ENCODE results near the gene NAA60. TPM values are rescaled to one million over a fixed set of nuclear protein-coding genes. Genes with fewer than 3 reads are reported as not detected.

NAA60 gene
- total and polyA plus RNA-seq, 9 donors = 8.2 to 37.8 (median 32.3) TPM

GRCh38 chr16:3508736-3509135, 65.3 kb downstream of the NAA60 start:
- Histone ChIP-seq H3K4me1 (ENCODE audit: control insufficient read depth, insufficient read depth, low read length) (no peaks in the 10 kb centered on the region), H3K36me3 (ENCODE audit: control insufficient read depth, insufficient read depth, low read length) (peaks cover 71% of the 10 kb centered on the region), H3K9me3 (replicated peaks; ENCODE audit: control insufficient read depth, low read depth, low read length) (no peaks in the 10 kb centered on the region), H3K27ac (ENCODE audit: low read length) (no peak overlapping the region), H3K4me3 (ENCODE audit: low read length) (no peak overlapping the region), H3K27me3 (ENCODE audit: control insufficient read depth, insufficient read depth, low read length) (no peaks in the 10 kb centered on the region)
- no peak for DNase-seq
- 95% methylated on average over 7 of the region's 7 CpGs for WGBS (ENCODE audit: insufficient coverage)

GRCh38 chr16:3509470-3509928, 66.0 kb downstream of the NAA60 start:
- H3K27ac ChIP-seq (ENCODE audit: low read length) = no peak overlapping the region

DNA sequence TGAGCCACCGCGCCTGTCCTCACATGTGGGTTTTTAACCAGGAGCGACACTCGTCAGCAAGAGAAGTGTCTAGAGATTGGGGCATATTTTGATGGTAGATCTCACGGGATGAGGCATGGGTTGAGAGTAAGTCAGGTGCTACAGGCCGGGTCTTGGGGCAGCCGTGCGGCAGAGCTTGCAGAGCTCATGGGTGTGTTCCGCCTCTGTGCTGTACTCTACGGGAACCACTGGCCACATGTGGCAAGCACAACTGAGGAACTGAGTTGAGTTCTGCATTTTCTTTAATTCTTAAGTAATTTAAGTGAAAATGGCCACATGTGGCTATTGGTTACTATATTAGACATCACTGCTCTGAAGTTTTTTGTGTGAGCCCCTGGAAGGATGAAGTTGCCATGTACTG, 66.9 kb downstream of the NAA60 start:
- WGBS (ENCODE audit: insufficient coverage) = 98% methylated on average over 9 of the region's 10 CpGs
- Histone ChIP-seq H3K36me3 (ENCODE audit: control insufficient read depth, insufficient read depth, low read length) (peaks cover 80% of the 10 kb centered on the region), H3K4me1 (ENCODE audit: control insufficient read depth, insufficient read depth, low read length) (no peaks in the 10 kb centered on the region), H3K9me3 (replicated peaks; ENCODE audit: control insufficient read depth, low read depth, low read length) (no peaks in the 10 kb centered on the region), H3K27me3 (ENCODE audit: control insufficient read depth, insufficient read depth, low read length) (no peaks in the 10 kb centered on the region), H3K4me3 (ENCODE audit: low read length) (no peak overlapping the region), H3K27ac (ENCODE audit: low read length) (no peak overlapping the region)
- DNase-seq = no peak

More at GRCh38 chr16:3509470-3509928, 66.0 kb downstream of the NAA60 start:
- DNase-seq = no peak
- Histone ChIP-seq H3K36me3 (ENCODE audit: control insufficient read depth, insufficient read depth, low read length) (peaks cover 79% of the 10 kb centered on the region), H3K4me3 (ENCODE audit: low read length) (no peak overlapping the region), H3K27me3 (ENCODE audit: control insufficient read depth, insufficient read depth, low read length) (no peaks in the 10 kb centered on the region), H3K9me3 (replicated peaks; ENCODE audit: control insufficient read depth, low read depth, low read length) (no peaks in the 10 kb centered on the region), H3K4me1 (ENCODE audit: control insufficient read depth, insufficient read depth, low read length) (no peaks in the 10 kb centered on the region)
- WGBS (ENCODE audit: insufficient coverage) = 83% methylated on average over 9 of the region's 13 CpGs

DNA sequence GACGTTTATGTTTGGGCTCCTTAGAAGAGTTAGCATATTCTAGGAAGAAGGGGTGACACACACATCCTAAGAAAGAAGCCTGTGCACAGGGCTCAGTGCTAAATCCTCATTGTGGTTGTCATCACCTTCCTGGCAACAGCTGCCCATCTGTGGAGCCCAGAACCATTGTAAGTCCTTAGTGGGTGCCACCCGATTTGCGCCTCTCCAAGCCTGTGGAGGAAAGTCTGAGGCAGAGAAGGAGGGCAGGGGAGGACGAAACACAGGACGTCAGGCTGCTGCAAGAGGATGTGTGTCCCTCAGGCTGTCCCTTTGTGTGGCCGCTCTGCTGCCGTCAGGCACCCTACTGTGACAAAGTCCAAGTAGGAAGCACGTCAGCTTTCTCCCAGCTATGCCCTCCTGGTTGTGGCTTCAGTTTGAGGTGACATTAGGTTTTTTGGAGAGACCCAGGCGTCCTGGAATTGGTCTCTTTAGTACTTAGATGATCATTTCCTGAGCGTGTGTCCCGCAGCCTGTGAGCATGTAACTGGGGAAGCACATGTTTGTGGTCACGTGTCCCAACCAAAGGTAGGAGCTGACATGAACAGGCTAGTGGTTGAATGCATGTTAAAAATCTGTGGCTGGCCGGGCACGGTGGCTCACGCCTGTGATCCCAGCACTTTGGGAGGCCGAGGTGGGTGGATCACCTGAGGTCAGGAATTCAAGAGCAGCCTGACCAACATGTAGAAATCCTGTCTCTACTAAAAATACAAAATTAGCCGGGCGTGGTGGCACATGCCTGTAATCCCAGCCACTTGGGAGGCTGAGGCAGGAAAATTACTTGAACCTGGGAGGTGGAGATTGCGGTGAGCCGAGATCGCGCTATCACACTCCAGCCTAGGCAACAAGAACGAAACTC, 68.1 kb downstream of the NAA60 start:
- Histone ChIP-seq H3K27me3 (ENCODE audit: control insufficient read depth, insufficient read depth, low read length) (no peaks in the 10 kb centered on the region), H3K4me1 (ENCODE audit: control insufficient read depth, insufficient read depth, low read length) (no peaks in the 10 kb centered on the region), H3K4me3 (ENCODE audit: low read length) (no peak overlapping the region), H3K36me3 (ENCODE audit: control insufficient read depth, insufficient read depth, low read length) (peaks cover 78% of the 10 kb centered on the region), H3K9me3 (replicated peaks; ENCODE audit: control insufficient read depth, low read depth, low read length) (no peaks in the 10 kb centered on the region), H3K27ac (ENCODE audit: low read length) (no peak overlapping the region)
- WGBS (ENCODE audit: insufficient coverage) = 91% methylated on average over 15 of the region's 23 CpGs
- DNase-seq = no peak

DNA sequence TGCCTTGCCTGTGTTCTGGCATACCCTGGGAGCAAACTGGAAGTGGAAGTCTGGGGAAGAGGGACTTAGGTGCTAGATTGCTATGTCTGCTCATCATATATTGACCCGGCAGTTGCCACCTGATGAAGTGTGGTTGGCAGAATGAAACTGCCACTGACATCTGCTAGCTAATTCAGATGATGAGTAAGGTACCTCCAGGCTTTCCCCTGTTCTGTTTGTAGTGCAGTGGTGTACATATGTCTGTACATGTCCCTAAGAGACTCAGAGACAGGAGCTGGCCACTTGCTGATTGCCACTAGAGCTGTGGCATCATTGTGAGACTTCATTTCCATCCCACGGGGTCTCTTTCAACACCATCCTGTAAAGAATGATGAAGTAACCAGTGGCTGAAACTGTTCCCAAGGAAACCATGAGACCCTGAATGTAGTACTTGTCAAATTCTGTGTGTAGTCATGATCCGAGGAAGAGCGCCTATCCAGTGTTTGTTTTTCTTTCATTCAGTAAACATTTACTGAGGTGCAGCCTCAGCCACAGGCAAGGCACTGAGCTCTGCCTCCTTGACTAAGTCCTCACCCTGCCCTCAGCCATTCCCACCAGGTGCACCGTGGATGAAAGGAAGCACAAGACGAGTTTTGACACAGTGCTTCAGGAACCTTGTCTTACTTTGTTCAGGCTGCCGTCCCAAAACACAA, 70.6 kb downstream of the NAA60 start:
- Histone ChIP-seq H3K9me3 (replicated peaks; ENCODE audit: control insufficient read depth, low read depth, low read length) (no peaks in the 10 kb centered on the region), H3K4me3 (ENCODE audit: low read length) (no peak overlapping the region), H3K27me3 (ENCODE audit: control insufficient read depth, insufficient read depth, low read length) (no peaks in the 10 kb centered on the region), H3K27ac (ENCODE audit: low read length) (no peak overlapping the region), H3K4me1 (ENCODE audit: control insufficient read depth, insufficient read depth, low read length) (no peaks in the 10 kb centered on the region), H3K36me3 (ENCODE audit: control insufficient read depth, insufficient read depth, low read length) (peaks cover 83% of the 10 kb centered on the region)
- no peak for DNase-seq
- WGBS (ENCODE audit: insufficient coverage) = 89% methylated on average over 5 of the region's 7 CpGs

DNA sequence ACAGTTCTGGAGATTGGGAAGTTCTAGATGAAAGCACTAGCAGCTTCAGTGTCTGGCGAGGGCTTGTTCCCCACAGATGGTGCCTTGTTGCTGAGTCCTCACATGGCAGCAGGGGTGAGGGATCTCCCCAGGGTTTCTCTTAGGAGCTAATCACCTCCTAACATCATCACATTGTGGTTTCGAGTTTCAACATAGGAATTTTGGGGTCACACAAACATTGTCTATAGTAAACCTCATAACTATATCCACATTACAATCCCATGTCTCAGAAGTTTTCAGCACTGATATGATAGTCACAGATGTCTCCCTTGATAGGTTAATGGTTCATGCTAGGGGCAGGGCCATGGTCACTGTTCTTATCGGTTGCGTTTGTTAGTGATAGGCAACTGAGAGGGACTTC, 71.1 kb downstream of the NAA60 start:
- no peak for DNase-seq
- 81% methylated on average over 2 of the region's 4 CpGs for WGBS (ENCODE audit: insufficient coverage)

GRCh38 chr16:3515897-3516296, 72.4 kb downstream of the NAA60 start:
- Histone ChIP-seq H3K27me3 (ENCODE audit: control insufficient read depth, insufficient read depth, low read length) (no peaks in the 10 kb centered on the region), H3K9me3 (replicated peaks; ENCODE audit: control insufficient read depth, low read depth, low read length) (no peaks in the 10 kb centered on the region), H3K4me3 (ENCODE audit: low read length) (no peak overlapping the region), H3K4me1 (ENCODE audit: control insufficient read depth, insufficient read depth, low read length) (no peaks in the 10 kb centered on the region), H3K36me3 (ENCODE audit: control insufficient read depth, insufficient read depth, low read length) (peaks cover 76% of the 10 kb centered on the region), H3K27ac (ENCODE audit: low read length) (no peak overlapping the region)
- no CpG with 5 or more reads among the region's 4 CpGs for WGBS (ENCODE audit: insufficient coverage)
- no peak for DNase-seq

More for the DNA sequence above, 71.1 kb downstream of the NAA60 start:
- H3K27me3 ChIP-seq (ENCODE audit: control insufficient read depth, insufficient read depth, low read length) = no peaks in the 10 kb centered on the region
- peaks cover 82% of the 10 kb centered on the region for H3K36me3 ChIP-seq (ENCODE audit: control insufficient read depth, insufficient read depth, low read length)
- H3K9me3 ChIP-seq (replicated peaks; ENCODE audit: control insufficient read depth, low read depth, low read length) = no peaks in the 10 kb centered on the region
- no peak overlapping the region for H3K27ac ChIP-seq (ENCODE audit: low read length)
- H3K4me3 ChIP-seq (ENCODE audit: low read length) = no peak overlapping the region
- no peaks in the 10 kb centered on the region for H3K4me1 ChIP-seq (ENCODE audit: control insufficient read depth, insufficient read depth, low read length)

DNA sequence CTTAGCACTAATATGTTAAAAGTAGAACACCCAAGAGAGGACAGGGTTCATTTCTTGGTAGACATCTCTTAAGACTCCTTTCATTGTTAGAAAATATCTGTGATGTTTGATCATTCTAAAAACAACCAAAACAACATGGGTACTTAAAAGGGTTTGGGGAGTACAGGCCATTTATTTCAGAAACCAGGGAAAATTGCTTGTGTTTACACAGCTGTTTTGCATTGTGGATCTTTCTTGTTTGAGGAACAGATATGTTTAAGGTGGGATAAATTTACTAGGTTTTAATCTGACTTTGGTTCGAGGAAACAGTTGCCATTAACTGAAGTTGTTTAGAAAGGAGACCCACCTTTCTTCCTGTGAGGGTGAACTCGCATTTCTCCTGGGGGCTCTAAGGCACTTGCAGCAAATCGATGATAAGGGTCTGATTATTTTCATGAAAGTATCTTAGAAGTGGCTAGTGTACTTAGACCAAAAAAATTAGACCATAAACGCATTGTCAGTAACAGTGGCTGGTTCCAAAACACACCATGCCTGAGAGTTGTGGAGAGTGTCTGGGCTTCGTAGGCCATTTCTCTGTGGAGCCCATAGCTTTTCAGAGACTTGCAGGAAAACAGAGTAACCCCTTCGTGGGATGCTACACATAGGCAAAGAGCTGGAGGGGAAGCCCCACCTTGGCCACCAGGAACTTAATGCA, 75.0 kb downstream of the NAA60 start:
- Histone ChIP-seq H3K36me3 (ENCODE audit: control insufficient read depth, insufficient read depth, low read length) (peaks cover 68% of the 10 kb centered on the region), H3K27me3 (ENCODE audit: control insufficient read depth, insufficient read depth, low read length) (no peaks in the 10 kb centered on the region), H3K4me1 (ENCODE audit: control insufficient read depth, insufficient read depth, low read length) (no peaks in the 10 kb centered on the region), H3K27ac (ENCODE audit: low read length) (no peak overlapping the region), H3K9me3 (replicated peaks; ENCODE audit: control insufficient read depth, low read depth, low read length) (no peaks in the 10 kb centered on the region), H3K4me3 (ENCODE audit: low read length) (no peak overlapping the region)
- 69% methylated on average over 6 of the region's 6 CpGs for WGBS (ENCODE audit: insufficient coverage)
- no peak for DNase-seq

DNA sequence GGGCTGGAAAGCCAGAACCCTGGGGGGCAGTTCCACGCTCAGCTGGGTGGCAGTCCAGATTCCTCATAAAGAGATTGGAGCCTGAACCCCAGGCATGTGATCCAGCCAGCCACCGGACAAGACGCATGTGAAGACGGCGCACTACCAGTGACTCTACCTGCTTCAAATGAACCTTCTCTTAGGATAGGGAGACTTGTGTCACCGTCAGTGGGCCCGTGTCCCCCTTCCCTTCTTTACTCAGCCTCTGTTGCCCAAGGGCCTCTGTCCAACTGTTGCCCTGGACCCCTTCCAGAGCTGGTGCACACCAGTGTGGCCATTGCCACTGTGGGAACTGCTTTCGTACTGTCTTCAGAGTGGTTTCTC, 75.5 kb downstream of the NAA60 start:
- no peak overlapping the region for H3K27ac ChIP-seq (ENCODE audit: low read length)
- DNase-seq = no peak
- H3K36me3 ChIP-seq (ENCODE audit: control insufficient read depth, insufficient read depth, low read length) = peaks cover 68% of the 10 kb centered on the region
- H3K27me3 ChIP-seq (ENCODE audit: control insufficient read depth, insufficient read depth, low read length) = no peaks in the 10 kb centered on the region
- no peaks in the 10 kb centered on the region for H3K4me1 ChIP-seq (ENCODE audit: control insufficient read depth, insufficient read depth, low read length)
- 96% methylated on average over 7 of the region's 8 CpGs for WGBS (ENCODE audit: insufficient coverage)
- no peaks in the 10 kb centered on the region for H3K9me3 ChIP-seq (replicated peaks; ENCODE audit: control insufficient read depth, low read depth, low read length)
- H3K4me3 ChIP-seq (ENCODE audit: low read length) = no peak overlapping the region

GRCh38 chr16:3519581-3519980, 76.1 kb downstream of the NAA60 start:
- Histone ChIP-seq H3K4me3 (ENCODE audit: low read length) (no peak overlapping the region), H3K27ac (ENCODE audit: low read length) (peak overlapping the region; percentile 89), H3K27me3 (ENCODE audit: control insufficient read depth, insufficient read depth, low read length) (no peaks in the 10 kb centered on the region), H3K9me3 (replicated peaks; ENCODE audit: control insufficient read depth, low read depth, low read length) (no peaks in the 10 kb centered on the region), H3K36me3 (ENCODE audit: control insufficient read depth, insufficient read depth, low read length) (peaks cover 66% of the 10 kb centered on the region), H3K4me1 (ENCODE audit: control insufficient read depth, insufficient read depth, low read length) (no peaks in the 10 kb centered on the region)
- no peak for DNase-seq
- 100% methylated on average over 1 of the region's 2 CpGs for WGBS (ENCODE audit: insufficient coverage)

All from muscle of leg (tissue), 11 donors.